Measurements from ENCODE around the gene OR56B1.

Gene OR56B1

GRCh38 chr11:5694642-5695041, 41.6 kb upstream of the OR56B1 start:
- H3K36me3 ChIP-seq (ENCODE audit: insufficient read depth, low read length), result peaks cover 26% of the 10 kb centered on the region
- ATAC-seq (ENCODE audit: insufficient read depth, low read depth) (no peak), DNase-seq (no peak)
- H3K27me3 ChIP-seq (ENCODE audit: insufficient read depth, low read length, poor library complexity), result no peaks in the 10 kb centered on the region
- H4K20me1 ChIP-seq (ENCODE audit: insufficient read depth, low read length), result no peaks in the 10 kb centered on the region; the same call in 1 of the 2 replicates
- H3K4me1 ChIP-seq (ENCODE audit: insufficient read depth, low read length), result peaks cover 27% of the 10 kb centered on the region
- H3K4me3 ChIP-seq (ENCODE audit: low read depth in 1 of 2, low read length in 2 of 2), result no peak overlapping the region
- no peak overlapping the region for H3K27ac ChIP-seq (ENCODE audit: low read length)
- H3K9ac ChIP-seq (ENCODE audit: low read depth, low read length), result no peak overlapping the region
- H3K79me2 ChIP-seq (ENCODE audit: insufficient read depth, low read length), result peaks cover 36% of the 10 kb centered on the region
- H3K9me3 ChIP-seq (ENCODE audit: insufficient read depth, low read length, severe bottlenecking), result no peaks in the 10 kb centered on the region
- no peak overlapping the region for H2AFZ ChIP-seq (ENCODE audit: low read depth, low read length)
- H3K4me2 ChIP-seq (ENCODE audit: insufficient read depth, low read length), result no peak overlapping the region
- no peak for TF ChIP-seq EZH2 (IDR thresholded peaks at IDR 0.05; ENCODE audit: borderline replicate concordance, low read depth, low read length, severe bottlenecking)
- TF ChIP-seq, protein P1, sequence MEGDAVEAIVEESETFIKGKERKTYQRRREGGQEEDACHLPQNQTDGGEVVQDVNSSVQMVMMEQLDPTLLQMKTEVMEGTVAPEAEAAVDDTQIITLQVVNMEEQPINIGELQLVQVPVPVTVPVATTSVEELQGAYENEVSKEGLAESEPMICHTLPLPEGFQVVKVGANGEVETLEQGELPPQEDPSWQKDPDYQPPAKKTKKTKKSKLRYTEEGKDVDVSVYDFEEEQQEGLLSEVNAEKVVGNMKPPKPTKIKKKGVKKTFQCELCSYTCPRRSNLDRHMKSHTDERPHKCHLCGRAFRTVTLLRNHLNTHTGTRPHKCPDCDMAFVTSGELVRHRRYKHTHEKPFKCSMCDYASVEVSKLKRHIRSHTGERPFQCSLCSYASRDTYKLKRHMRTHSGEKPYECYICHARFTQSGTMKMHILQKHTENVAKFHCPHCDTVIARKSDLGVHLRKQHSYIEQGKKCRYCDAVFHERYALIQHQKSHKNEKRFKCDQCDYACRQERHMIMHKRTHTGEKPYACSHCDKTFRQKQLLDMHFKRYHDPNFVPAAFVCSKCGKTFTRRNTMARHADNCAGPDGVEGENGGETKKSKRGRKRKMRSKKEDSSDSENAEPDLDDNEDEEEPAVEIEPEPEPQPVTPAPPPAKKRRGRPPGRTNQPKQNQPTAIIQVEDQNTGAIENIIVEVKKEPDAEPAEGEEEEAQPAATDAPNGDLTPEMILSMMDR (IDR thresholded peaks at IDR 0.05; ENCODE audit: borderline replicate concordance, extremely low read depth, low read length, poor library complexity, severe bottlenecking), result no peak

DNA sequence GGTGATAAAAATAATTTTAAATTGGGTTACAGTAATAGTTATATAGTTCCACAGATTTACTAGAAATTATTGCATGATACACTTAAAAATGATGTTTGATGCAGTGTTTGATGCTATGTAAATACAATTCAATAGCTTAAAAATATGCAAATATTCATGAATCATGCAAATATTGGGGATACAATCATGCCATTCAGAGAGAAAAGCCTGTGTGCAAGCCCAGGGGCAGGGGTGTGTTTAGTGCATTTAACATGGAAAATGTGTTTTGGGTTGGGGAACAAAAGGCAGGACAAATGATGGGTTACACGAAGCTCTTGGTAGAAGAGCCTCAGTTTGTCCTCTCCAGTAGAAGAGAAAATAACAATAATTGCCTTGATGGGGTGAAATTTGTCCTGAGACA, 40.7 kb upstream of the OR56B1 start:
- Histone ChIP-seq H3K36me3 (ENCODE audit: insufficient read depth, low read length) (peaks cover 30% of the 10 kb centered on the region), H3K27me3 (ENCODE audit: insufficient read depth, low read length, poor library complexity) (no peaks in the 10 kb centered on the region), H3K4me2 (ENCODE audit: insufficient read depth, low read length) (no peak overlapping the region), H3K9me3 (ENCODE audit: insufficient read depth, low read length, severe bottlenecking) (no peaks in the 10 kb centered on the region), H3K4me3 (ENCODE audit: low read depth in 1 of 2, low read length in 2 of 2) (no peak overlapping the region), H2AFZ (ENCODE audit: low read depth, low read length) (no peak overlapping the region), H3K27ac (ENCODE audit: low read length) (no peak overlapping the region), H4K20me1 (ENCODE audit: insufficient read depth, low read length) (no peaks in the 10 kb centered on the region; the same call in 1 of the 2 replicates), H3K4me1 (ENCODE audit: insufficient read depth, low read length) (peaks cover 20% of the 10 kb centered on the region), H3K9ac (ENCODE audit: low read depth, low read length) (no peak overlapping the region), H3K79me2 (ENCODE audit: insufficient read depth, low read length) (peaks cover 27% of the 10 kb centered on the region)
- TF ChIP-seq EZH2 (IDR thresholded peaks at IDR 0.05; ENCODE audit: borderline replicate concordance, low read depth, low read length, severe bottlenecking), result no peak
- TF ChIP-seq, protein P1 (IDR thresholded peaks at IDR 0.05; ENCODE audit: borderline replicate concordance, extremely low read depth, low read length, poor library complexity, severe bottlenecking), result no peak
- DNase-seq (no peak), ATAC-seq (ENCODE audit: insufficient read depth, low read depth) (no peak)

GRCh38 chr11:5696210-5696609, 40.0 kb upstream of the OR56B1 start:
- TF ChIP-seq, protein P1 (IDR thresholded peaks at IDR 0.05; ENCODE audit: borderline replicate concordance, extremely low read depth, low read length, poor library complexity, severe bottlenecking), result no peak
- TF ChIP-seq EZH2 (IDR thresholded peaks at IDR 0.05; ENCODE audit: borderline replicate concordance, low read depth, low read length, severe bottlenecking), result no peak
- ATAC-seq (ENCODE audit: insufficient read depth, low read depth), result no peak

More at GRCh38 chr11:5696210-5696609, 40.0 kb upstream of the OR56B1 start:
- no peak overlapping the region for H2AFZ ChIP-seq (ENCODE audit: low read depth, low read length)
- peaks cover 34% of the 10 kb centered on the region for H3K36me3 ChIP-seq (ENCODE audit: insufficient read depth, low read length)
- H3K9ac ChIP-seq (ENCODE audit: low read depth, low read length), result no peak overlapping the region
- no peak overlapping the region for H3K4me3 ChIP-seq (ENCODE audit: low read depth in 1 of 2, low read length in 2 of 2)
- no peak for DNase-seq
- H3K4me2 ChIP-seq (ENCODE audit: insufficient read depth, low read length), result no peak overlapping the region
- peaks cover 14% of the 10 kb centered on the region for H3K4me1 ChIP-seq (ENCODE audit: insufficient read depth, low read length)
- H3K9me3 ChIP-seq (ENCODE audit: insufficient read depth, low read length, severe bottlenecking), result no peaks in the 10 kb centered on the region
- H3K27ac ChIP-seq (ENCODE audit: low read length), result no peak overlapping the region
- no peaks in the 10 kb centered on the region for H3K27me3 ChIP-seq (ENCODE audit: insufficient read depth, low read length, poor library complexity)
- peaks cover 21% of the 10 kb centered on the region; the same call in 1 of the 2 replicates for H3K79me2 ChIP-seq (ENCODE audit: insufficient read depth, low read length)
- H4K20me1 ChIP-seq (ENCODE audit: insufficient read depth, low read length), result no peaks in the 10 kb centered on the region; the same call in 1 of the 2 replicates
